H7 (cell line): ENCODE data around the gene LYAR. TPM values are rescaled to one million over a fixed set of nuclear protein-coding genes. Genes with fewer than 3 reads are reported as not detected.
"Not testable (repeated sequence)": the region's sequence is repeated elsewhere in the genome, so short reads cannot be mapped to it uniquely, and the experiment has no call there.

ENCODE experiments used
- DNase-seq: peaks from one replicate; pipeline ENCODE4 v3.0.0; 2012
- H3K27me3 ChIP-seq: 2 replicates; pipeline ENCODE4 v1.6.0; 2011; ENCODE audit warnings: mild to moderate bottlenecking, low read length; ENCODE audit not compliant: control insufficient read depth, insufficient read depth
- H3K36me3 ChIP-seq: replicated peaks from 2 replicates; pipeline ENCODE4 v1.5.1; 2011; ENCODE audit warnings: low read length; ENCODE audit not compliant: control insufficient read depth, insufficient read depth
- H3K4me3 ChIP-seq: 2 replicates; pipeline ENCODE4 v1.5.1; 2011; ENCODE audit warnings: low read depth, mild to moderate bottlenecking, control low read depth, low read length, moderate library complexity; ENCODE audit not compliant: insufficient read depth
- total RNA-seq: library from RNA; depleted of rRNA; stranded (reverse); fragments of >200 nt; shearing (Covaris generic); gene quantifications from 2 replicates; pipeline ENCODE4 v1.2.3, GENCODE V29; 2014

Gene LYAR
- total RNA-seq, 1 experiment from 2014 or later: 31.1 TPM

DNA sequence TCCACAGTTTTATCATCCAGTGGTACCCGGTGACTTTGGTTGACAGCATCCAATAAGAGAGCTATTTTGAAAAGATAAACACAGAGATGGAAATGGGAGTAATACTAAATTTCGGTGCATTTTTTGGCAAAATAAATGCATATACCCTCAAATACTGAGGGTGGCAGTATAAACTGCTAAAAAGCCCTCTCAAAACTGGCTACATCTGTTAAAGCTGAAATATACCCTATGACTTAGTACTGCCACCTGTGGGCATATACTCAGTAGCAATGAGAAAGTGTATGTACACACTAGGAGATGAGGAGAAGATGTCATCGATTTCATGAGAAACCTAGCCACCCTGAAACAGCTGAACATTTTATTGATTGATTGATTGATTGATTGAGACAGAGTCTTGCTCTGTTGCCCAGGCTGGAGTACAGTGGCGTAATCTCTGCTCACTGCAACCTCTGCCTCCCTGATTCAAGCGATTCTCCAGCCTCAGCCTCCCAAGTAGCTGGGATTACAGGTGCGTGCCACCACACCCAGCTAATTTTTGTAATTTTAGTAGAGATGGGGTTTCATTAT, 29.7 kb downstream of the LYAR start:
- Histone ChIP-seq H3K27me3 (no peaks in the 10 kb centered on the region), H3K4me3 (no peak overlapping the region), H3K36me3 (no peaks in the 10 kb centered on the region)
- DNase-seq: peak; percentile 51

DNA sequence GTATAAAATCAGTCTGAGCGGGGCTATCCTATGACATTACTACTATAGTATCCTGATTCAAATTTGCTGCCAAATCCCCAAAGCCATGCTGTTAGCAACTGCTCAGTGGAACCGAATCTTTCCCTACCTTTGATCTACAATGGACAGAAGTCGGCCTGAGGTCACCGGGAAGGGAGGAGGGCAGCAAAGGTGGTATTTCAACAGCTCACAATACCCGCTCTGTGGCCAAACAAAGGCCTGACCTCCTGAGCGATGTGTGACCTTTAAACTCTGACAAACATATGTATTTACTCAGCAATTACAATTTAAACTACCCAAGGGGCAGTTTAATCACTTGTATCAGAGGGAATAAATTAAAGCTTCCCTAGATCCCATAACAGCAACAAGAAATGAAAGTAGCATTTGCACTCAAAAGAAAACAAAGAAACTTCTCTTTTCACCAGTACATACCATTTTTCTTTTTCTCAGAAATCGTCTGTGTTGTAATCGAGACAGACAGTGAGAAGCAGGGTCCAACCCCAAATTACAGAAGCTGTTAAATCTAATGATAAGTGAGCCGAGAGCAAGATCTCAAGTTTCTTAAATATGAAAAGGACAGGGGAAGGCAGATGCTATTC, 30.4 kb downstream of the LYAR start:
- no peaks in the 10 kb centered on the region for H3K36me3 ChIP-seq
- no peak for DNase-seq

DNA sequence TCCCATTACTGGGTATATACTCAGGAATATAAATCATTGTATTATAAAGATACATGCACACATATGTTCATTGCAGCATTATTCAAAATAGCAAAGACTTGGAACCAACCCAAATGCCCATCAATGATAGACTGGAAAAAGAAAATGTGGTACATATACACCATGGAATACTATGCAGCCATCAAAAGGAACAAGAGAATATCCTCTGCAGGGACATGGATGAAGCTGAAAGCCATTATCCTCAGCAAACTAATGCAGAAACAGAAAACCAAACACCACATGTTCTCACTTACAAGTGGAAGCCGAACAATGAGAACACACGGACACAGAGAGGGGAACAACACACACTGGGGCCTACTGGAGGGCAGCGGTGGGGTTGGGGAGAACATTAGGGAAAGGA, 32.2 kb downstream of the LYAR start:
- not testable (repeated sequence) for H3K27me3 ChIP-seq, H3K36me3 ChIP-seq, DNase-seq, H3K4me3 ChIP-seq

More for the DNA sequence above, 30.4 kb downstream of the LYAR start:
- no peak overlapping the region for H3K4me3 ChIP-seq
- H3K27me3 ChIP-seq: no peaks in the 10 kb centered on the region

DNA sequence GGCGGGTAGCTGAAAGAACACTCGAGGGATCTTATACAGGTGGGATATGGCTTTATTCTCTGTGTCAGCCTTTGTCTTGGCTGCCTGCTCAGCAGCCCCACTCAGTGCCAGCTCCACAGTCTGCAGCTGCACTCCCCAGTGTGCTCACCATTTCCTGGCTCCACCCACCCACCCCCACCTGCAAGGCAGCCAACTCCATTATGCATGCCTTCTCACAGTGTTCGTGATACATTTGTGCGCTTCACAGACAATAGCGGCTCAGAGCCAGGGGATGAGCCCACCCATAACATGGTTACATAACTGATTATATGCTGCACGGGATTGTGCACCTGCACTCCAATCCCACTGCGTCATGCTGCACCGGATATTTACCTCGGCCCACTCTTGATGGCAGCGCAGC, 33.2 kb downstream of the LYAR start:
- peak; percentile 56 for DNase-seq
- Histone ChIP-seq H3K27me3 (no peaks in the 10 kb centered on the region; the same call in 1 of the 2 replicates), H3K36me3 (no peaks in the 10 kb centered on the region), H3K4me3 (no peak overlapping the region)

DNA sequence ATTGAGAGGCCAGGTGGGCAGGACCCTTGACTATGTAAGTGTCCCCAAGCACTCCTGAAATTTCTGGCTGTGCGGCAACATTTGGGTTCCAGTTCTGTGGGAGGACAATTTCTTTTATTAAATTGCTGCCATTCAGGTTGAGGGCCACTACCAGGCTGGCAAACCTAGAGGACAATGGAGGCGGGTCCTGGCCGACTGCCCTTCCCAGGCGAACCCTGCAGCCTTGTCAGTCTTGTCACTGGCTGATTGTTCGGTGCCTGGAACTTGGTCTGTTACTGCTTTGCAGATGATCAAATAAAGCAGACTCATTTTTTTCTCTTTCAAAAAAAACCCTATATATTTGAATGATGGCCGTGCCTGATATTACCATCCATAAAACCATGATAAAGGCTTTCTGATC, 35.3 kb downstream of the LYAR start:
- Histone ChIP-seq H3K36me3 (no peaks in the 10 kb centered on the region), H3K4me3 (no peak overlapping the region), H3K27me3 (no peaks in the 10 kb centered on the region; the same call in 1 of the 2 replicates)
- no peak for DNase-seq

DNA sequence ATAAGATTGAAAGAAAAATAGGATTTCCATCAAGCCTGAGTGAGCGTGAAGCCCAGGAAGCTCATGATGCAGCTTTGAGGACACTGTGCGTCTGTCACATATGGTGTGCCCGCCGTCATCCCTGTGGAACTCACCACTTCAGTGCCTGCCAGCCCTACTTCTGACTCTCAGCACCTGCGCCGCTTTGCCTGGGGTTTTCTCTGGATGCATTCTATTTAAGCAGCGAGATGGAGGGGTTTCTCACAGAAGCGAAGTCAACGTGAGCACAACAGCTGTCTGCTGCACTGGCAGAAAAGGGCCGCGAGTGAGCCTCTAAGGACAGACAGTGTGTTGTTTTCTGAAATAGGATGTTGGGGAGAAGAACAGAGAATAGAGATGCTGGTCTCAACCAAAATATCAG, 35.8 kb downstream of the LYAR start:
- no peak overlapping the region for H3K4me3 ChIP-seq
- H3K36me3 ChIP-seq: no peaks in the 10 kb centered on the region
- no peak for DNase-seq
- no peaks in the 10 kb centered on the region; the same call in 1 of the 2 replicates for H3K27me3 ChIP-seq

DNA sequence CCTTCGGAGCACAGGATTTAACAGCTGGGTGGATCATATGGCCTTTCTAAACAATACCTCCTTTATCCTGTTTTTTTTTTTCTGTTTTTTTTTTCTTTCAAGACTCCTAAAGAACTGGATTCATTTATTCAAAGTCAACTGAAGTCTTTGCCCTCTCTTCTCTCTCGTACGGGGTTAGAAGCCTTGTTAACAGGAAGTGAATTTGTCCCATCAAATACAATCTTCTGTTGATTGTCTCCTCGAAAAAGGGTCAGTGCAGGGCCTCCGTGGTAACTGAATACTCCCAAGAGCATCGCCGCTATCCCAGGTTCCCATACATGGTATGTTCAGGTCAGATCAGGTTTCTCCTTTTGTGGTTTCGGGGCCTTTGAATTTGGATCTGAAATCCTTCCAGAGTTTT, 40.1 kb downstream of the LYAR start:
- H3K4me3 ChIP-seq: no peak overlapping the region
- no peak for DNase-seq
- H3K36me3 ChIP-seq: peaks cover 3% of the 10 kb centered on the region
- H3K27me3 ChIP-seq: no peaks in the 10 kb centered on the region; the same call in 1 of the 2 replicates

DNA sequence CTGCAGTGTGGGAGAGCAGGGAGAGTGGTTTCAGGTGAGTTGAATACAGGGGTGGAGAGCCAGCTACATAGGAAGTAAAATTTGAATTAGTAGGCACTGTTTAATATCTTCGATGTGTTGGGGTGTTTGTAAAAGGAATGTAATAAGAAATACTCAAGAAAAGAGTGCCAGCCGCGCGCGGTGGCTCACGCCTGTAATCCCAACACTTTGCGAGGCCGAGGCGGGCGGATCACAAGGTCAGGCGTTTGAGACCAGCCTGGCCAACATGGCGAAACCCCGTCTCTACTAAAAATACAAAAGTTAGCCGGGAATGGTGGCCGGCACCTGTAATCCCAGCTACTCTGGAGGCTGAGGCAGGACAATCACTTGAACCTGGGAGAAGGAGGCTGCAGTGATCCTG, 40.6 kb downstream of the LYAR start:
- not testable (repeated sequence) for H3K27me3 ChIP-seq, H3K4me3 ChIP-seq, DNase-seq, H3K36me3 ChIP-seq

DNA sequence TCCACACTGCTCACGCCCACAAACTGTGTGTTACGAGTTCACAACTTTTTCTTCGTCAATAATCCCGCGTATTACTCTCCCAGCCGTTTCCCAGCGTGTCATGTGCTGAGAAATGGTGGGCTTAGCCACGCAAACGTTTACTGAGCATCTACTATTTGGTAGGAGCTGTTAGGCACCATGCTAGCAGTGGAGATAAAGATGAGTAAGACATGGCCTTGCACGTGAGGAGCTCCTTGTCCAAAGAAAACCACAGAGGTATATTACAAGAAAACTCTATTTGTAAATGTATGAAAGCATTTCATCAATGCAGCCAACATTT, 41.1 kb downstream of the LYAR start:
- peak overlapping the region; percentile 65 for H3K4me3 ChIP-seq
- no peaks in the 10 kb centered on the region; the same call in 1 of the 2 replicates for H3K27me3 ChIP-seq
- peaks cover 8% of the 10 kb centered on the region for H3K36me3 ChIP-seq
- DNase-seq: no peak

DNA sequence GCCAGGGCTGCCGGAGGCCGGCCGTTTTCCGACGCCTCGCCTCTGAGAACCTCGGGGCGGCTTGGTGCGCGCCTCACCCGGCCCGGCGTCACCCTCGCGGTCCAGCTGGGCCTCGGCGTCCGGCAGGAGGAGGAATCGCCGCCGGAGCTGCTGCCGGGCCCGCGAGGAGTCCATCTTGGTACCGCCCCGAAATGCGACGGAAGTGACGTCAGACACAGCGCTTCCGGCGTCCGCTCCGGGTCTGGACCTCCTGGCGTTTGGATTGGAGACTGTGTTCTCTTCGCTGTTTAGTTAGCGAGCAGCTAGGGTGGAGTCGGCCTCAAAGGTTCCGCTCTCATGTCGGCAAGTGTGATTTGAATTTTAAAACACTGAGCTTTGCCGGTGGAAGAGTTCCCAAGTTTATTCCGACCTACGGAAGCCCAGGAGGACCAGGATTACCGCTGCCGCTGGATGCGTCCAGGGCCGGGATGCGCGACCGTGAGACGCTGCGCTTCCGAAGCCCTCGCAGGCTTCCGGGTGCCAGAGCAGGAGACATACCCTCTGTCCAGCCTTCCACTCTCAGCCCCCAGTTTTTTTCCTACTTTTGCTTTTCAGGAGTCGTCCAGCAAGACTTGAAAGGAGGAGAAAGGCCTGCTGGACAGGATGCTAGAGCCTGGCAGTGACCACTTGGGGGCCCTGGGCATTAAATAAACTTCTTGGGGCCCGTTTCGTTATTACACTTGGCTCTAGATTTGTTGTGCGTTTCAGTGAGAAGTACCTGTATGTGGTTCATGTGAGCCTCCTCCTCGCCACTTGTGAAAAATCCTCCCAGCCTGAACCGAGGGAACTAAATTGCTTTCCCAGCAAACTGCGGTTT, 41.7 kb downstream of the LYAR start, which contains the start of gene TMEM128:
TSS of gene TMEM128 (minus strand) at position 195 of the 856 bp plus-strand sequence. CDS start at position 174, 21 bp downstream.
- Histone ChIP-seq H3K4me3 (peak within 1 kb of the TSS; percentile 65), H3K27me3 (no peaks in the 10 kb centered on the region; the same call in 1 of the 2 replicates), H3K36me3 (peaks cover 8% of the 10 kb centered on the region)
- DNase-seq: peak; percentile 96

DNA sequence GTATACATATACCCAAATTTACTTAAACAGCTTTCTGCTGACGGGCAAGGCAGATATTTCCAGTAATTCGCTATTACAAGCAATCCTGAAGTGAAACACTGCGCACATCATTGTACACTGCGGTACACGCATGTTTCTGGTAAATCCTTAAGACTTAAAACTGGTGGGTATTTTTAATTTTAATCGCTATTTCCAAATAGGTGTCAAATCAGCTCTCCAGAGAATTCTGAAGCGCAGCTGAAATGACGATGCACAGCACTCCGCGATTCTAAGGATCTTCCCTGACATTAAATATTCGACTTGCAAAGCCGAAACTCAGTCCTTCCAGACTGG, 42.3 kb downstream of the LYAR start:
- DNase-seq: no peak
- Histone ChIP-seq H3K36me3 (peaks cover 8% of the 10 kb centered on the region), H3K27me3 (no peaks in the 10 kb centered on the region; the same call in 1 of the 2 replicates), H3K4me3 (peak overlapping the region; percentile 65)

DNA sequence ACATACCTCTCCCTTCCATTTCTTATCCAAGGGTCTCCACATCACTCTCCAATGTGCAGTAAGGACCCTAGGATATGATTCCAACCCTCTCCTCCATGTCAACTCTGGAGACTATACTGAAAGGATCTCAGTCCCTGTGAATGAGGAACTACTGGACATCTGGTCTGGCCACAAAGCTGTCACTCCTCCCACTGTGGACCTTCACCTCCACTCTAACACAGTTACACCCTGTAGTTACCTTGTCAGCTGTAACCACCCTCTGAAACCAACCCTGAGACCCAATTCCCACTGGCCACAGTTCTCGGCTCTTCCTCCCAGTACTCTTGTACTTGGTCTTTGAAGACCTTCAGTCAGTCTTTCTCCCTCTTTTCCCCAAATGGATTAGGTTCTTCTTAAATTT, 44.8 kb downstream of the LYAR start:
- H3K36me3 ChIP-seq: peaks cover 11% of the 10 kb centered on the region
- no peak overlapping the region for H3K4me3 ChIP-seq
- no peaks in the 10 kb centered on the region for H3K27me3 ChIP-seq
- no peak for DNase-seq

DNA sequence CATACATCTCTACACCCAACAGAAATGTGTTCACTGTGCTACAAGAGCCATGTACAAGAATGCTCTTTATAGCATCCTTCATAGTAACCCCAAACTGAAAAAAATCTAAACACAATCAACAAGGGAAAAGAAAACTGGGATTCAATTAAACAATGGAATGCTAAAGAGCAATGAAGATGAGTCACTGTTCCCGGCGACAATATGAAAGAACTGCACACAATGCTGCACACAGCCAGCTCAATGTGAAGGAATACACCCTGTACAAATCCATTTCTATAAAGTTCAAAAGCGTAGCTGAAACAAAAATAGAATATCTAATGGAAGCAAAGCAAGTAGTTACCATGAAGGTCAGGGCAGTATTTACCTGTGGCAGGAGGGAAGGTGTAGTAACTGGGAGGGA, 50.4 kb downstream of the LYAR start:
- H3K36me3 ChIP-seq, H3K4me3 ChIP-seq, H3K27me3 ChIP-seq, DNase-seq: not testable (repeated sequence)

DNA sequence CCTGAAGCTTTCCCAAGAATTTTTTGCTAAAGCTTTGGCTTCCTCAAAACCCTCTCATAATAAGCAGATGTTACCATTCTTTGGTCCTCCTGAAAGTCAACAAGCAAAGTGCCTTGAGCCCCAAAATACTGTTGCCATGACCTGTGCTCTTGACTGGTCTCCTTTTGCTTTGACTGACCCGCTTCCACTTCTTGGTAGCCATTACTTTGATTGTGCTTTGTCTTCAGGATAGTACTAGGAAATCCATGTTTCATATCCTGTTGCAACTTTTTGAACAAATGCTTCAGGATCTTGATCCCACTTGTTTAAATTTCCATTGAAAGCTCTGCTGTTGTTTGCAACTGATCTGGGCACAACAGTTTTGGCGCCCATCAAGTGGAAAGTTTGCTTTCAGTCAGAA, 56.3 kb downstream of the LYAR start:
- DNase-seq: no peak
- H3K4me3 ChIP-seq: no peak overlapping the region
- peaks cover 11% of the 10 kb centered on the region for H3K27me3 ChIP-seq
- H3K36me3 ChIP-seq: no peaks in the 10 kb centered on the region

DNA sequence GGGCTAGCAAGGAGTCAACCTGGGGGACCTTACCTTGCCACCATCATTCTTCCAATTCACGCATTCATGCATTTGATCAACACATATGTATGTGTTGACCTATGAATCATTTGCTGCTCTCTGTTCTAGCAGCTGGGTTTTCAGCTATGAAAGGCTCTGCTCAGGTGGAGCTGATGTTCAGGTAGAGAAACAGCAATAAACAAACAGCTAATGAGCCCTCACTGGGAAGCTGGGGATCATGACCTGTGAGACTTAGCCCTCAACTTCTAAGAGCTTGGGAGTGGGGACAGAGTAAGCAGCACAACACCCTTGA, 61.6 kb downstream of the LYAR start:
- no peak for DNase-seq
- no peak overlapping the region for H3K4me3 ChIP-seq
- H3K36me3 ChIP-seq: no peaks in the 10 kb centered on the region
- peaks cover 54% of the 10 kb centered on the region for H3K27me3 ChIP-seq
